Parathyroid adenoma (tissue), 2 donors: ENCODE data around the gene PCDHA1.

ENCODE experiments used
- H2AFZ ChIP-seq: fragments of 300-600 bp; sonication (generic); one replicate; pipeline ENCODE4 v1.7.0; 2017; ENCODE audit warnings: antibody characterized with exemption, mild to moderate bottlenecking
- H3K27ac ChIP-seq: fragments of 300-600 bp; sonication (generic); one replicate; pipeline ENCODE4 v1.7.0; 2017
- H3K27me3 ChIP-seq: fragments of 300-600 bp; sonication (generic); one replicate; pipeline ENCODE4 v1.7.0; 2017; ENCODE audit warnings: low read length; ENCODE audit not compliant: control insufficient read depth, insufficient read depth
- H3K36me3 ChIP-seq: fragments of 300-600 bp; sonication (generic); one replicate; pipeline ENCODE4 v1.7.0; 2017; ENCODE audit warnings: low read length; ENCODE audit not compliant: control insufficient read depth, insufficient read depth
- H3K4me1 ChIP-seq: fragments of 300-600 bp; sonication (generic); one replicate; pipeline ENCODE4 v1.7.0; 2017; ENCODE audit warnings: control low read depth
- H3K4me2 ChIP-seq: fragments of 300-600 bp; sonication (generic); one replicate; pipeline ENCODE4 v1.7.0; 2017; ENCODE audit warnings: low read length
- H3K4me3 ChIP-seq: fragments of 300-600 bp; sonication (generic); one replicate; pipeline ENCODE4 v1.7.0; 2017; ENCODE audit warnings: low read depth, low read length
- H3K79me2 ChIP-seq: fragments of 300-600 bp; sonication (generic); one replicate; pipeline ENCODE4 v1.7.0; 2017; ENCODE audit warnings: control low read depth
- H3K9ac ChIP-seq: fragments of 300-600 bp; sonication (generic); one replicate; pipeline ENCODE4 v1.7.0; 2017; ENCODE audit warnings: mild to moderate bottlenecking
- H3K9me3 ChIP-seq: fragments of 300-600 bp; sonication (generic); one replicate; pipeline ENCODE4 v1.7.0; 2017; ENCODE audit warnings: low read length; ENCODE audit not compliant: control insufficient read depth
- CTCF ChIP-seq: fragments of 300-600 bp; sonication (generic); IDR thresholded peaks from one replicate; pipeline ENCODE4 v1.7.0; 2017; ENCODE audit warnings: antibody characterized with exemption, mild to moderate bottlenecking
- donor health status: primary hyperparathyroidism.

PCDHA1 gene

GRCh38 chr5:141051521-141051866 lies 265.6 kb downstream of the PCDHA1 start:
- TF ChIP-seq CTCF, result no peak
- H3K27ac ChIP-seq, result no peak overlapping the region
- peak overlapping the region; percentile 72 for H3K4me3 ChIP-seq
- H3K9me3 ChIP-seq, result no peaks in the 10 kb centered on the region
- no peaks in the 10 kb centered on the region for H3K4me1 ChIP-seq
- no peaks in the 10 kb centered on the region for H3K27me3 ChIP-seq
- H3K79me2 ChIP-seq, result no peaks in the 10 kb centered on the region
- H3K4me2 ChIP-seq, result peak overlapping the region; percentile 86
- H2AFZ ChIP-seq, result peak overlapping the region; percentile 60
- H3K36me3 ChIP-seq, result no peaks in the 10 kb centered on the region
- H3K9ac ChIP-seq, result no peak overlapping the region
